SHP77 treated with DMSO at 0.1 percent for 48 hours (cell line): ENCODE results near the gene IFTAP.
A peak's percentile ranks its signal among the peaks of the same experiment; 100 is the strongest.
"Not testable (repeated sequence)": the region's sequence is repeated elsewhere in the genome, so short reads cannot be mapped to it uniquely, and the experiment has no call there.

Source experiments
- DNase-seq: peaks from one replicate; lab custom pipeline; 2025; lab: John Stamatoyannopoulos, UW

The IFTAP gene

GRCh38 chr11:36638556-36638955, 44.3 kb downstream of the IFTAP start:
- DNase-seq, result no peak

DNA sequence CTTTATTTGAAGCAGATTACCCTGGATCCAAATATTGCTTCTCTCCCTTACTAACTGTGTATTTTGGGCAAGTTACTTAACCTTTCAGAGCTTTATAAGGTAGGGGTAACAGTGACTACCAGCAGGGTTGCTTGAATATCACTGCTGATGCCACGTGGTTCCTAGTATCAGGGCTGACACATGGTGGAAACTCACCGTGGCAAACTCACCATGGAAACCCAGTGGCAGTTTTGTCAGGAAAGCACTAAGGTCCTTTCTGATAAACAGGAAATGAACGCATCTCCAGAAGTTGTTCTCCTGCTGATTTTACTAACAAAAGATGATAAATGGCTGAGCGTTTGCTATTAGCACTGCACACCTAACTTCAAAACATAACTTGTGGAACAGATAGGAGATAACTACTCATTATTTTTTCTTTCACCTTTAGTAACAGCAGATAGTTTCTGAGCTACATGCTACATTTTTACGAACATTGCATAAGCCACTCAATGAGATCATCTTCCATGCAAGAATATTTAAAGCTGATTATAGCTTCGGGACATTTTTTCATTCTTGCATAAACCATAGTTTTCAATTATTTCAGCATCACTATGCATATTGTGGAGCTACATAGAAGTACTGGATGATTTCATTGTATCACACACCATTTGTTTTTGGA, 63.4 kb downstream of the IFTAP start:
- DNase-seq, result no peak

DNA sequence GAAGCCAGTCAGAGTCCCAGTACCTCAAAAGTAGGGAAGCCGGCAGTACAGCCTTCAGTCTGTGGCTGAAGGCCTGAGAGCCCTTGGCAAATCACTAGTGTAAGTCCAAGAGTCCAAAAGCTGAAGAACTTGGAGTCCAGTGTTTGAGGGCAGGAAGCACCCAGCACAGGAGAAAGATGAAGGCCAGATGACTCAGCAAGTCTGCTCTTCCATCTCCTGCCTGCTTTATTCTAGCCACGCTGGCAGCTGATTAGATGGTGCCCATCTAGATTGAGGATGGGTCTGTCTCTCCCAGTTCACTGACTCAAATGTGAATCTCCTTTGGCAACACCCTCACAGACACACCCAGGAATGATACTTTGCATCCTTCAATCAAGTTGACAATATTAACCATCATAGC, 67.1 kb downstream of the IFTAP start:
- DNase-seq, result not testable (repeated sequence)

- peak; percentile 17 for DNase-seq
Measured at GRCh38 chr11:36672815-36673450, 78.6 kb downstream of the IFTAP start.

GRCh38 chr11:36679547-36679946, 85.2 kb downstream of the IFTAP start:
- DNase-seq, result not testable (repeated sequence)

DNA sequence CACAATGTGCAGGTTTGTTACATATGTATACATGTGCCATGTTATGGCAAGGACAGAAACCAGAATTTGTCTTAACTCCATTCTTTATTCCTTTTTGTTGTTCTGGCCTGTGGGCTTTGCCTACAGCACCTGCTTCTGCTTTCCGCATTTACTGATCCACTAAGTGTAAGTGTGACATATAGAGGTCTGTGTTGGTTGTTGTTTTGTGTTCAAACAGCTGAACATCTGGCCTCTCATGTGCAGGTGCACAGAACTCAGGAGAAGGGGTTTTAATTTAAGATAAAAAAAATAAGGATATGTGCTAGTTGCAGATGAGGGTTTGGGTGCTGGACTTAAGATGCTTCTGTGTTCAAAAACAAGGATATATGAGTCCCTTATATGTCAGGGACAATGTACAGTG, 89.5 kb downstream of the IFTAP start:
- no peak for DNase-seq

GRCh38 chr11:36684840-36685801, 90.8 kb downstream of the IFTAP start:
- DNase-seq, result no peak

- DNase-seq, result no peak
Measured at GRCh38 chr11:36688132-36688531, 93.8 kb downstream of the IFTAP start.

- no peak for DNase-seq
Measured at GRCh38 chr11:36688571-36689291, 94.4 kb downstream of the IFTAP start.

GRCh38 chr11:36689442-36689841, 95.1 kb downstream of the IFTAP start:
- no peak for DNase-seq

DNA sequence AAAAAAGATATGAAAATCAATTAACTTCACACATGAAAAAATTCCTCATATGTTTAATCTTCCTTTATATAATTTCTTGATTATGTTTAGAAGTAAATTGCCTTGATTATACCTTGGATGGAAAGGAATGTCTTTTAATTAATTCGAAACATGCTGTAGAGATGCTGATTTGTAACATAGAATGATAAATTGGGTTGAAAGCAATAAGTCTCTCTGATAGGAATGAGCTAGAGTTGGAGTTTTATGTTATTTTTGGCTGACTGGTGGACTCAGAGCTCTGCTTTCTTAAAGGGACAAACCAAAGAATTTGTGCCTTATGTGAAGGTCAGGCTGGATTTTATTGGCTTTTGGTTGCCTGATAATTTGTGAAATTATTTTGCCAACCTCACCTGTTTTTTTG, 98.4 kb downstream of the IFTAP start:
- no peak for DNase-seq

DNA sequence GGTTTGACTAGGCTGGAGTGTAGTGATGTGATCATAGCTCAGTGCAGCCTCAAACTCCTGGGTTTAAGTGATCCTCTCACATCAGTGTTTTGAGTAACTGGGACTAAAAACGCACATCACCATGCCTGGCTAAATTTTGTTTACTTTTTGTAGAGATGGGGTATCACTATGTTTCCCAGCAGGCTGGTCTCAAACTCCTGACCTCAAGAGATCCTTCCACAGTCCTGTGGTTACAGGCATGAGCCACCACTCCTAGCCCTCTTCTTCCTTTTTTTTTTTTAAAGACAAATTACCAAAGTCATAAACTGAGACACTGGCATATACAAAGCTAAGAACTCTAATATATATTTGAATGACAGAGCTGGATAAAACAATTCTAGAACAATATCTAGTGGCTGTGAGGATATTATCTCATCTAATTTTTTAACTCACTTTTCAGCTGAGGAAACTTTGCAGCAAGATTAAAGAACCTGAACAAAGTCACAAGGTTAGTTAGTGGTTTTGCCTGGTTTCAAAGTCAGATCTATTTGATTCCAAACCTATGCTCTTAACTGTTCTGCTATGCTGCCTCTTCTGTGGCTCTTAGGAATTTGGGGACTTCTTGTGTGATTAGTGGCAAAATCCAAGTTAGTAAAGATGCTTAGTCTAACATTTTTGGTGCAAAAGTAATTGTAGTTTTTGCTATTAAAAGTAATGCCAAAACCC, 99.0 kb downstream of the IFTAP start:
- DNase-seq, result no peak

DNA sequence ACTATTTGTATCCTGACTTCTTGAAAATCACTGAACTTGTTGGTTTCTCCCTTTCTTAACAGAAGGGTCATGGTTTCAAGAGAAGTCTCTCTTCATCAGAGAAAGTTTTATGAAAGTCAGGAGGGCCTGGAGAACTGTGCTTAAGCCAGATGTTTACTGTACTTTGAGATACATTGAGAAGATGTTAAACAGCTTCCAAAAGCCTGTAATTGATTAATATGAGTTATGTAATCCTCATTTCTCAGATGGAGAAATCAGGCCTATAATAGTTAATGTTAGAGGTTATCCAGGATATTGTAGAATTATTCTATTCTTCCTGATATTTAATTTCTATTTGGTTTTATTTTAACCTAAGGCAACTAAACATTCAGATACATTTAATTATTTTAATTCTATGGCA, 100.8 kb downstream of the IFTAP start:
- DNase-seq, result no peak

DNA sequence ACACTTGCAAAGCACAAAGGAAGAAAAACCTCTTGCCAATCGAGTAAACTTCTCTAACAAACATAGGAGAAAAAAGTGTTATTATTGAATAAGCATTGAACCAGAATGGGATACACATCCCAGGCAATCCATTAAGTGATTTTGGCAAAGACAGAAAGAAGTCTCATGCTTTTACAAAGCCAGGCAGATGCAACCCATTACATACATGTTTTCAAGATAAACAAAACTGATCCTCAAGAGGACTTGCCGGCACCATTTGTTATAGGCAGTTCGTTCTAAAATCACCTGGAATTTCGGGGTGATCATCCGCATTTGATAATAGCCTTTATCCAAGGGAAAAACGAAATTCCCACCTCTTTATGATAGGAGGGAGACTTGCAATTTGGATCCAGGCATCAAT, 101.3 kb downstream of the IFTAP start:
- no peak for DNase-seq

- DNase-seq, result no peak
Measured at GRCh38 chr11:36696550-36696949, 102.2 kb downstream of the IFTAP start.

DNA sequence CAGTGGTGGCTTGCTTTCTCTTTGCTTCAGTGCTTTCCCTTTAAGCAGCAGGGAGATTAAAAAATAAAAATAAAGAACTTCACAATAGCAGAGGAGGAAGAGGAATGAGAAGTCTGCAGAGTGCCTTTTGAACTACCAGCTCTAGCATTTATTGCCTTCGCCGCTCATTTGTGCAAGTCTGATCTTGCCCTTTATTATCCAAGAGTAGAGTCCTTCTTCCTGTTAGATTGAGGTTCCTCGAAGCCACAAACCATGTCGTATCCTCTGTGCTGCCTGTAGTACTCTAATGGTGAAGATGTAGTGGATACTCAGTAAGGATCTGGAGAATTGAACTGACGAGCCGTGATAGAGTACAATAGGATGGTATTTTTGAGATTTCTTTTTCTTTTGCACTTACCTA, 105.0 kb downstream of the IFTAP start:
- no peak for DNase-seq

DNA sequence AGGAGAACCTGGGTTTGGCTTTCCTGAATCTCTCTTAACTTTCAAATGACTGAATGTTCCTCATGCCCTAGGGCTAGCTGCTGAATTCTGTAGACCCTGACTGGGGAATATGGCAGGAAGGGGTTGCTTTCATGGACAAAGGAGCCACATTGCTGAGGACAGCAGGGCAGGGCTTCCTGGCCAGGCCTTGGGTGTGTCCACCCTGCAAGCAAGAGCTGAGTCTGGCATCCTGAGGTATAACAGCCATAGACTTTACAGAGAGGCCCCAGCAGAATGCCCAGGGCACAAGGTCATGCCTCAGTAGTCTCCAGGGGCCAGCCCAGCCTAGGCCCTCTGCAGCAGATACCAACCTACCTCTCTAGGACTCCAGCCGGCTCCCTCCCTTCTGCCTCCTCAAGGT, 105.9 kb downstream of the IFTAP start:
- DNase-seq, result no peak

- peak; percentile 68 for DNase-seq
Measured at GRCh38 chr11:36702330-36703054, 108.2 kb downstream of the IFTAP start.

GRCh38 chr11:36703055-36703404, 108.7 kb downstream of the IFTAP start:
- no peak for DNase-seq
